Mucosa of gallbladder (tissue), 1 donor: ENCODE results near the gene GMIP. TPM values are rescaled to one million over a fixed set of nuclear protein-coding genes. Genes with fewer than 3 reads are reported as not detected.
"Not testable (repeated sequence)": the region's sequence is repeated elsewhere in the genome, so short reads cannot be mapped to it uniquely, and the experiment has no call there.

Experiments used
- DNase-seq: peaks from one replicate; pipeline ENCODE4 v3.0.0-alpha.2; 2020; ENCODE audit warnings: low spot score
- total RNA-seq: library from RNA; stranded (reverse); gene quantifications from one replicate; pipeline ENCODE4 v1.2.1, GENCODE V29; 2021
- donor health status: DM: no; HTN: no; CAD: no.

Gene GMIP, protein sequence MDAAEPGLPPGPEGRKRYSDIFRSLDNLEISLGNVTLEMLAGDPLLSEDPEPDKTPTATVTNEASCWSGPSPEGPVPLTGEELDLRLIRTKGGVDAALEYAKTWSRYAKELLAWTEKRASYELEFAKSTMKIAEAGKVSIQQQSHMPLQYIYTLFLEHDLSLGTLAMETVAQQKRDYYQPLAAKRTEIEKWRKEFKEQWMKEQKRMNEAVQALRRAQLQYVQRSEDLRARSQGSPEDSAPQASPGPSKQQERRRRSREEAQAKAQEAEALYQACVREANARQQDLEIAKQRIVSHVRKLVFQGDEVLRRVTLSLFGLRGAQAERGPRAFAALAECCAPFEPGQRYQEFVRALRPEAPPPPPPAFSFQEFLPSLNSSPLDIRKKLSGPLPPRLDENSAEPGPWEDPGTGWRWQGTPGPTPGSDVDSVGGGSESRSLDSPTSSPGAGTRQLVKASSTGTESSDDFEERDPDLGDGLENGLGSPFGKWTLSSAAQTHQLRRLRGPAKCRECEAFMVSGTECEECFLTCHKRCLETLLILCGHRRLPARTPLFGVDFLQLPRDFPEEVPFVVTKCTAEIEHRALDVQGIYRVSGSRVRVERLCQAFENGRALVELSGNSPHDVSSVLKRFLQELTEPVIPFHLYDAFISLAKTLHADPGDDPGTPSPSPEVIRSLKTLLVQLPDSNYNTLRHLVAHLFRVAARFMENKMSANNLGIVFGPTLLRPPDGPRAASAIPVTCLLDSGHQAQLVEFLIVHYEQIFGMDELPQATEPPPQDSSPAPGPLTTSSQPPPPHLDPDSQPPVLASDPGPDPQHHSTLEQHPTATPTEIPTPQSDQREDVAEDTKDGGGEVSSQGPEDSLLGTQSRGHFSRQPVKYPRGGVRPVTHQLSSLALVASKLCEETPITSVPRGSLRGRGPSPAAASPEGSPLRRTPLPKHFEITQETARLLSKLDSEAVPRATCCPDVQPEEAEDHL
- total RNA-seq, result 28.5 TPM

DNA sequence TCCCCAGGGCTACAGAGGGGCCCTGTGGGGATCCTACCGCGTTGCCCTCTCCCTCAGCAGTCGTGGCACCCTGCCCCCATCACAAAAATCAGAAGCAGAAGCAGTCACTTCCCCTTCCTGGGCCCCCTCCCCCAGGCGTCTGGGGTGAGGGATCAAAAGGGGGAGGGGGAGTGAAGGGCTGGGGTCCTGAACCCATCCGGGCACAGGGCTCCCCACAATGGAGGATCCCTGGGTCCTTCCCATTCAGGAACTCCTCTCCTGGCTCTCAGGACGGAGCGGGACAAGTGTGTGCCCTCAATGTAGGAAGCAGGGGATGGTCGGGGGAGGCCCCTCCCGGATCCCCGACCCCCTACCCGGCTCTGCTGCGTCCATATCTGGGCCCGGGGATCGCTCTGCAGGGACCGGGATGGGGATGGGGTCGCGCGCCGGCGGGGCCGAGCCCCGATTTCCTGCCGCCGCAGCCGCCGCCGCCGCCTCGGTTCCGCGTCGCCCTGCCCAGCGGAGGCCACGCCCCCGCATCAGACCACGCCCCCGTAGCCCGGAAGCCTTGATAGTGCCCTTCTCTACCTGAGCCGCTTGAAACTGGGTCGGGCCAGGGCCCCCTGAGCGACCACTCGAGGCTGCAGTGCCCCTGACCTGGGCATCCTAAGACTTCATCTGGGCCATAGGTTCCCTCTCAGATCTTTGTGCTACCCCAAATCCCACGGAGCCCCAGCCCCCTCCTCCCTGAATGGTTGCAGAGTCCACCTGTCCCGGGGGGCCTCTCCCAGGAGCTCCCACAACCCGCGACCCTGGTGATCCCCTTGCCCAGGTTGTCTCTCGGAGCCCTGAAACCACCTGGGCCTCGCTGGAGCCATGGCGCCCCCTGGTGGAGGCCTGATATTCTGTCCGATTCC, at the start of gene GMIP:
GMIP (minus strand) TSS at position 500 of the 896 bp plus-strand sequence; CDS start at position 372, 128 bp downstream.
- peak; percentile 83 for DNase-seq

DNA sequence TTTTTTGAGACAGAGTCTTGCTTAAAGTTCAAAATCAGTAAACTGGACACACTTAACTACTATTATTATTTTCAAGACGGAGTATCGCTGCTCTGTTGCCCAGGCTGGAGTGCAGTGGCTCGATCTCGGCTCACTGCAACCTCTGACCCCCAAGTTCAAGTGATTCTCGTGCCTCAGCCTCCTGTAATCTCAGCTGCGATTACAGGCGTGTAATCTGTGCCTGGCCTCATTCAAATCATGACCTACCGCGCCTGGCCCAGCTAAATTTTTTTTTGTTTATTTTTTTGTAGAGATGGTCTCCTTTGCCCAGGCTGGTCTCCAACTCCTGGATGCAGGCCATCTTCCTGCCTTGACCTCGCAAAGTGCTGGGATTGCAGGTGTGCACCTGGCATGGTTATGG, 48.2 kb upstream of the GMIP start:
- no peak for DNase-seq

DNA sequence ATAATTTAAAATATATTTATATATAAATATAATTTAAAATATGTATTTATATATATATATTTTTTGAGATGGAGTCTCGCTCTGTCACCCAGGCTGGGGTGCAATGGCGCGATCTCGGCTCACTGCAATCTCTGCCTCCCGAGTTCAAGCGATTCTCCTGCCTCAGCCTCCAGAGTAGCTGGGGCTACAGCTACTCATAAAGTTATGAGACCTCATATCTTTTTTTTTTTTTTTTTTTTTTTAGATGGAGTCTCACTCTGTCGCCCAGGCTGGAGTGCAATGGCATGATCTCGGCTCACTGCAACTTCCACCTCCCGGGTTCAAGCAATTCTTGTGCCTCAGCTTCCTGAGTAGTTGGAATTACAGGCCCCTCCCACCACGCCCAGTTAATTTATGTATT, 45.6 kb upstream of the GMIP start:
- DNase-seq, result not testable (repeated sequence)

DNA sequence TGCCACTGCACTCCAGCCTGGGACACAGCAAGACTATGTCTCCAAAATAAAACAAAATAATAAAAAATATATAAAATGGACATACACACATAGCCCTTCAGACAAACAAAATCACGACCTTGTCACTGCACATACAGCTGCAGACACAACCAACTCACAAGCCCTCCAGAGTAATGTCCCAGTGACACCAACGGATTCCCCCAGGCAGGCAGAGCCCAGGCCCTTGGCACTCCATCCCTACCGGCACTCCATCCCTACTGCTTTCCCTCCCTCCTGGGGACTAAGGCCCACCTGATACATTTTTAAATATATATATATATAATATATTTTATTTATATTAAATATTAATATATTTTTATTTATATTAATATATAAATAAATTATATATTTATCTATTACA, 43.6 kb upstream of the GMIP start:
- no peak for DNase-seq

DNA sequence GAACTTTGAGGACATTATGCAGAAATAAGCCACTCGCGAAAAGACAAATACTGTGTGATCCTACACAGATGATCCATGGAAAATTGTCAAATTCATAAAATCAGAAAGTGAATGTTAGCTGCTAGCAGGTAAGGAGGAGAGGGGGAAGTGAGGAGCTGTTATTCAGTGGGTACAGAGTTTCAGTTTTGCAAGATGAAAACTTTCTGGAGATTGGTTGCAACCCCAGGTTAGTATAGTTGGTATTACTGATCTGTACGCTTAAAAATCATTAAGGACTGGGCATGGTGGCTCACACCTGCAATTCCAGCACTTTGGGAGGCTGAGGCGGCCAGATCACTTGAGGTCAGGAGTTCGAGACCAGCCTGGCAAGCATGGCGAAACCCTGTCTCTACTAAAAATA, 43.1 kb upstream of the GMIP start:
- no peak for DNase-seq

DNA sequence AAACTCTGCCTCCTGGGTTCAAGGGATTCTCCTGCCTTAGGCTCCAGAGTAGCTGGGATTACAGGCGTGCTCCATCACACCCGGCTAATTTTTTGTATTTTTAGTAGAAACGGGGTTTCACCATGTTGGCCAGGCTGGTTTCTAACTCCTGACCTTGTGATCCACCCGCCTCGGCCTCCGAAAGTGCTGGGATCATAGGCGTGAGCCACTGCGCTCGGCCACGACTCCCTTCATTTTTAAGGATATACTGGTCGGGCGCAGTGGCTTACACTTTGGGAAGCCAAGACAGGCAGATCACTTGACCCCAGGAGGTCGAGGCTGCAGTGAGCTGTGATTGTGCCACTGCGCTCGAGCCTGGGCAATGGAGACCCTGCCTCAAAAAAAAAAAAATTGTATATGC, 42.7 kb upstream of the GMIP start:
- DNase-seq, result not testable (repeated sequence)

DNA sequence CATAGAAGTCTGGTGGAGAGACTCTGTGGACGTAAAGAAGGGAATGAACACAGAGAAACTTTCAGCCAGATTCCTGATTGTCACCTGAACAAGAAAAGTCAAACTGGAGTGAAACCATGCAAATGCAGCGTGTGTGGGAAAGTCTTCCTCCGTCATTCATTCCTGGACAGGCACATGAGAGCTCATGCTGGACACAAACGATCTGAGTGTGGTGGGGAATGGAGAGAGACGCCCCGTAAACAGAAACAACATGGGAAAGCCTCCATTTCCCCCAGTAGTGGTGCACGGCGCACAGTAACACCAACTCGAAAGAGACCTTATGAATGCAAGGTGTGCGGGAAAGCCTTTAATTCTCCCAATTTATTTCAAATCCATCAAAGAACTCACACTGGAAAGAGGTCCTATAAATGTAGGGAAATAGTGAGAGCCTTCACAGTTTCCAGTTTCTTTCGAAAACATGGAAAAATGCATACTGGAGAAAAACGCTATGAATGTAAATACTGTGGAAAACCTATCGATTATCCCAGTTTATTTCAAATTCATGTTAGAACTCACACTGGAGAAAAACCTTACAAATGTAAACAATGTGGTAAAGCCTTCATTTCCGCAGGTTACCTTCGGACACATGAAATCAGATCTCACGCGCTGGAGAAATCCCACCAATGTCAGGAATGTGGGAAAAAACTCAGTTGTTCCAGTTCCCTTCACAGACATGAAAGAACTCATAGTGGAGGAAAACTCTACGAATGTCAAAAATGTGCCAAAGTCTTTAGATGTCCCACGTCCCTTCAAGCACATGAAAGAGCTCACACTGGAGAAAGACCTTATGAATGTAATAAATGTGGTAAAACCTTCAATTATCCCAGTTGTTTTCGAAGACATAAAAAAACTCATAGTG, 36.0 kb upstream of the GMIP start:
- DNase-seq, result no peak

DNA sequence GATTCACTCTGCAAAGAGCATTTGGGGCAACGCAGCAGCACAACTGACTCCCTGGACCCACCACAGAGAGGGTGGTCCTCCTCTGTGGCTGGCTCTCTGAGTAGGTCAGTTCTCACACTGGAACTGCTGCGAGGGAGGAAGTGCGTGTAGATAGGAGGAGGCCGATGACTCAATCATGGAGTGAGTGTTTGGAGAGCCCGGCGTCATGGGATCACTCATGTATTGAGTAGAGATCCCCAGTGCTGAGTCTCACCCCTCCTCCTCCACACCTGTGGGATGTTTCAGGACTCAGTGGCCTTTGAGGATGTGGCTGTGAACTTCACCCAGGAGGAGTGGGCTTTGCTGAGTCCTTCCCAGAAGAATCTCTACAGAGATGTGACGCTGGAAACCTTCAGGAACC, 34.1 kb upstream of the GMIP start:
- DNase-seq, result no peak

DNA sequence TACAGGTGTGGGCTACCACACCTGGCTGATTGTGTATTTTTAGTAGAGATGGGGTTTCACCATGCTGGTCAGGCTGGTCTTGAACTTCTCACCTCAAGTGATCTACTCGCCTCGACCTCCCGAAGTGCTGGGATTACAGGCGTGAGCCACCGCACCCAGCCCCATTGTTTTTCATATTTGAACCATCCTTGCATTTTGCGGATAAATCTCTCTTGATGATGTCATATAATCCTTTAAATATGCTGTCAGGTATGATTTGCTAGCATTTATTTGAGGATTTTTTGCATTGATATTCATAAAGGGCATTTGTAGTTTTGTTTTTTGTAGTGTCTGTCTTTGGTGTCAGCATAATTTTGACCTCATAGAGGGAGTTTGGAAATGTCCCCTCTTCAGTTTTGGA, 30.9 kb upstream of the GMIP start:
- DNase-seq, result no peak

DNA sequence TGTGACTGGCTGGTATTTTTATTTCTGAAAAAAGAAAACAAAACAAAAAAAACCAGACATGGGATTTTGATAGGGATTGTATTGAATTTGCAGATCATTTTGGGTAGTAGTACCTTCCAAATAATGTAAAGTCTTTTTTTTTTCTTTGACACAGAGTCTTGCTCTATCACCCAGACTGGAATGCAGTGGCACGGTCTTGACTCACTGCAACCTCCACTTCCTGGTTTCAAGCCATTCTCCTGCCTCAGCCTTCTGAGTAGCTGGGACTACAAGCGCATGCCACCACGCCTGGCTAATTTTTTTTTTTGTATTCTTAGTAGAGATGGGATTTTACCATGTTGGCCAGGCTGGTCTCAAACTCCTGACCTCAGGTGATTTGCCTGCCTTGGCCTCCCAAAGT, 29.4 kb upstream of the GMIP start:
- DNase-seq, result no peak

DNA sequence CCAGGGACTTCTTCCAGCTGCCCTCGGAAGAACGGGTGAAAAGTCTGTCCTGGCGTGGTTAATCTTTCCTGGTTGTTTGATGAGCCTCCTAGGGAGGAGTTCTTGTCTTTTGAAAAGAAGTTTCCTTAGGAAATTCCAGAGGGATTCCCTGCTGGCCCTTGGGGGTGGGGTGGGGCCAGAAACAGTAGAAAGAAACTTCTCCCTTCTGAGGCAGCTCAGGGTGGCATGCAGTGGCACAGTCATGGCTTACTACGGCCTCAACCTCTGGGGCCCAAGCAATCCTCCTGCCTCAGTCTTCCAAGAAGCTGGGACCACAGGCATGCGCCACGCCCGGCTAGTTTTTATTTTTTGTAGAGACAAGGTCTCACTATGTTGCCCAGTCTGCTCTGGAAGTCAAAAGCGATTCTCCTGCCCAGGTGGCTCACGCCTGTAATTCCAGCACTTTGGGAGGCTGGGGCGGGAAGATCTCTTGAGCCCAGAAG, 26.7 kb upstream of the GMIP start:
- DNase-seq, result no peak

DNA sequence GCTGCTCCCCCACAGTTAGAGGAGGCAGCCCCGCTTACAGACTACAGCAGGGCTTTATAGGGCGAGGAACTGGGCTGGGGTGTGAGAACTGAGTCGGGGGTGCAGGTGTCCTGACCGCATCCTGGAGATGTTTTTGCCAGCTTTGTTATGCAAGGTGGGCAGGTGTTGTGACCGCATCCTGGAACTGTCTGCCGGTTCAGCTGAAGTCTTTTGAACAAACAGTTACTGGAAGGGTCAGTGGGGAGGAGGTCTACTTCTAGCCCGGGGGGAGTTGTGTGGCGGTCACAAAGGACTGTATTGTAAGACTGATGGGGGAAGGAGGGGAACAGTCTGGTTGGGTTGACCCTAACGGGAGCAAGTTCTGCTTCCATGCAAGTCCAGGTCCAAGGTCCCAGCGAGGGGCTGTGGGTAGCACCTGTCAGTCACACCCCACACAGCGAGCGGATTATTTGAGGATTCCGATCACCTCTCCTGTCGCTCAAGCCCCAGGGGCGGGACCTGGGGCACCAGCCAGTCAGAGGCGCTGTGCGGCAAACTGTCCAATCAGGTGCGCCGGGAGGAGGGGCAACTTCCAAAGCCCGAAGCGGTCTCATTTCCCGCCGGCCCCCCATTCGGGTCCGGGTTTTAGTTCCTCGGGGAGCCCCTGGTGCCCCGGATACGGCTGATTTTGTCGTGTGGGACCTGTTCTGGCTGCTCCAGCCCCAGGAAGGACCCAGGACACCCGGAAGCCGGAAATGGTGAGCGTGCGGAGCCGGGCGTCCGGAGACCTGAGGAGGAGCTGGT, 25.0 kb upstream of the GMIP start, which contains the start of gene ZNF101:
ZNF101 (plus strand) TSS at position 610 of the 783 bp plus-strand sequence; CDS start at position 735, 125 bp downstream.
- peak; percentile 93 for DNase-seq

DNA sequence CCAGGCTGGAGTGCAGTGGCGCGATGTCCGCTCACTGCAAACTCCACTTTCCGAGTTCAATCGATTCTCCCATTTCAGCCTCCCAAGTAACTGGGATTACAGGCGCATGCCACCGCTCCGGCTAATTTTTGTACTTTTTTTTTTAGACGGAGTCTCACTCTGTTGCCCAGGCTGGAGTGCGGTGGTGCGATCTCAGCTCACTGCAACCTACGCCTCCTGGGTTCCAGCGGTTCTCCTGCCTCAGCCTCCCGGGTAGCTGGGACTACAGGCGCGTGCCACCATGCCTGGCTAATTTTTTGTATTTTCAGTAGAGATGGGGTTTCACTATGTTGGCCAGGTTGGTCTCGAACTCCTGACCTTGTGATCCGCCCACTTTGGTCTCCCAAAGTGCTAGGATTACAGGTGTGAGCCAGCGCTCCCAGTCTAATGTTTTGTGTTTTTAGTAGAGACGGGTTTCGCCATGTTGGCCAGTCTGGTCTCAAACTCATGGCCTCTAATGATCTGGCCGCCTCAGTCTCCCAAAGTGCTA, 22.0 kb upstream of the GMIP start:
- not testable (repeated sequence) for DNase-seq

DNA sequence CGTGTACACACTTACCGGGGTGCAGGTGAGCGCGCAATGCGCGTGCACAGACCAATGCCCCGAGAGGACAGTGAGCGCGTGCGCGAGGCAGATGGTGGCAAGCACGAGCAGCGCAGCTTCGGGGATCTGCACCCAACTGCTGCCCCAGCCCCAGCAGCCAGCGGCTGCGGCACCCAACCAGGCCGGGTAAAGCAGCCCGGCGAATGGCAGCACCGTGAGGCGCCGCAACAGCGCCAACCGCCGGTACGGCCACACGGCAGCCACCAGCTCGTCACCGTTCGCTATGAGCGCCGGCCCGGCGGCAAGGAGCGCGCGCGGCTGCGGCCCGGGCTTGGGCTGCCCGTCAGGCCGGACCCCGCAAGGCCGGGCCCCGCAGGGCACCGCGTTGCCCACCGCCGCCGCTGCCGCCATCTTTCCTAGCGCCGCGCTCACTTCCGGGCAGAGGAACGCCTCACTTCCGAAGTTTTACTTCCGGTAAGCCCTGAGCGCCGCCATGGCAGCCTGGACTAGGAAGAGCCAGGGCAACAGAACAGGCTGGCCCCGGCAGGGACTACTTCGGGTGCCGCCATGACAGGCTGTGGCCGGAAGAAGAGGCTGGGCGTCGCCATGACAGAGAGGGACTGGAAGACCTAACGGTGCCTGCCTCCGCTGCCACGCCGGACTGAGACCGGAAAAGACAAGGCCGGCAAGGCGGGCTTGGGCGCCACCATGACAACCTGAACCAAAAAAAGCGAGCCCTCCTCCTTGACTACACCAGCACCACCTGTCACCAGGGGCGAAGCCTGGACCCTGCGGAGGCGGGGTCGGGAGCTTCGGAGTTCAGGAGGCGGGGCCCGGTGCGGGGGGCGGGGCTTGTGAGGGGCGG, 20.0 kb upstream of the GMIP start, which contains the start of gene ATP13A1:
ATP13A1 (minus strand) TSS at position 421 of the 865 bp plus-strand sequence; CDS start at position 411, 10 bp downstream.
- DNase-seq, result peak; percentile 98

DNA sequence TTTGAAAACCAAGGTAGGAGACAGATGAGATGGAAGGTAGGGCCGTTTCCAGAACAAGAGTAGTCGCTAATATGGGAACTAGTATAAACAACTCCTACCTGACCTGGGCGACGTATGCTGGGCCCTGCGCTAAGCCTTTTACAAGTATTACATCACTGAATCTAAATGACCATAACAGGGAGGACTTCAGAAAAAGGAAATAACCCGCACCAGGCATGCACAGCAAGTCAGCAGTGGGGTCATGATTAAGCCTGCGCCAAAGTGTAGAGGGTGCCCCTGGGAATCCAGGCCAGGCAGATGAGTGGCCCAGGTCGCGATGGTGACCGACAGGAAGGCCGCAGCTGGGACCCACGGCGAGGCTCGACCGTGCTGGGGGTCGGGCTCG, 19.4 kb upstream of the GMIP start:
- no peak for DNase-seq

DNA sequence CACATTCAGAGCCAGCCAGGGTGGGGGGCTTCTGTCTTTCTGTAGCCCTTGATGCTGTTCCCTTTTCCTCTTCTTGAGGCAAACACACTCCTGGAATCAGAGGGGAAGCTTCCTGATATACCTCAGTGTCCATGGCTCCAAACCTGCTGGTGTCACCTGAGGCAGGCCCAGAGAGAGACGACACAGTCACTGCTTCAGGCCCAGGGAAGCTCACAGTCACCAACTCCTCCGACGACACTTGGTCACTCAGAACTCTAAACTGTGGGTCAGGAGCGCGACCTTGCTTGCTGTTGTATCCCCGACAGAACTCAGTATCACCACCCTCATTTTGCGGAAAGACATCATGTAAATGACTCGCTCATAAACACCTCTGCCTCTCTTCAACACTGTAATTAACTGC, 18.9 kb upstream of the GMIP start:
- no peak for DNase-seq

DNA sequence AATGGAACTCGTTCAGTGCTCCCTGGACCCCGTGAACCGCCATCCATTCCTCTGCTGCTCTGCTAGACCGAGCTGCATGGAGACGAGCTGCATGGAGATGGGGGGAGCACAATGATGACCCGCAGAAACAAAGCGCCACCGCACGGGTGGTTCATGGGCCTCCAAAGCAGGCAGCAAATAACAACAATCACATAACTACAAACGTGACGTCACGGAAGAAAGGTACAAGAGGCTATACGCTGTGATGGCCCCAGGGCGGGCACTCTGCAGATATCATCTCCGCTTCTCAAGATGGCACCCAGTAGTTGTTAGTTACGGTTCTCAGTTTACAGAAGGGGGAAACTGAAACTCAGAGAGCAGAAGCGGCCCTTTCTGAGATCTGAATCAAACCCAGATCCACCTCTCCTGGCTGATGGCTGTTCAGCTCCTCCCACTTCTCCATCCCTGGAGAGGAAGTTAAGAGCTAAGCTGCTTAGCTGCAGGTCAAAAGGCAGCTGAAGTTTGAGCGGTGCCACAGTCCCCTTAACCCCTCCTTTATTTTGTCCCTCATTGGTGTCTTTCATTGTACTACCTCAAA, 18.3 kb upstream of the GMIP start:
- no peak for DNase-seq
